Hepatocyte (in vitro differentiated cells): ENCODE results near the gene KRTAP5-6.

Experiments
- EZH2phosphoT487 ChIP-seq: fragments of 200-600 bp; sonication (generic); IDR thresholded peaks from one replicate; pipeline ENCODE4 v1.6.1; 2018; ENCODE audit warnings: antibody characterized with exemption, mild to moderate bottlenecking, low read depth, moderate library complexity; ENCODE audit not compliant: unreplicated experiment, severe bottlenecking
- TF ChIP-seq, protein P1 (sequence below): fragments of 200-600 bp; sonication (generic); IDR thresholded peaks from 2 replicates; pipeline ENCODE4 v1.5.1; 2016; ENCODE audit warnings: antibody characterized with exemption, mild to moderate bottlenecking; ENCODE audit not compliant: poor library complexity

DNA sequence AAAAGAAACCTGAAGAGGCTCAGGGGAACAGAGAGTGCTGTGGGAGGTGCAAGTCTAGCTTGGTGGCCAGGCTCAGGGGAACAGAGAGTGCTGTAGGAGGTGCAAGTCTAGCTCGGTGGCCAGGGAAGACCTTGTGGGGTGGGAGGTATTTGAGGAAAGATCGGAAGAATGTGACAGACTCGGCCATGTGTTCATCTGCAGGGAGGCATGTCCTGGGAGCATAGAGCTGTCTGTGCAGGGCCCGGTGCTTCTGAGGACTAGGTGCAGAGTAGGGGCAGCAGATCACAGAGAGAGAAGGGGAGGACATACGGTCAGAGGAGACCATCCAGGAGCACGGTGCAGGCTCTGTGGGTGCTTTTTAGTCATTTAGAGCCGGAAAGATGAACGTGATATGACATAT, 42.6 kb downstream of the KRTAP5-6 start:
- TF ChIP-seq, protein P1, sequence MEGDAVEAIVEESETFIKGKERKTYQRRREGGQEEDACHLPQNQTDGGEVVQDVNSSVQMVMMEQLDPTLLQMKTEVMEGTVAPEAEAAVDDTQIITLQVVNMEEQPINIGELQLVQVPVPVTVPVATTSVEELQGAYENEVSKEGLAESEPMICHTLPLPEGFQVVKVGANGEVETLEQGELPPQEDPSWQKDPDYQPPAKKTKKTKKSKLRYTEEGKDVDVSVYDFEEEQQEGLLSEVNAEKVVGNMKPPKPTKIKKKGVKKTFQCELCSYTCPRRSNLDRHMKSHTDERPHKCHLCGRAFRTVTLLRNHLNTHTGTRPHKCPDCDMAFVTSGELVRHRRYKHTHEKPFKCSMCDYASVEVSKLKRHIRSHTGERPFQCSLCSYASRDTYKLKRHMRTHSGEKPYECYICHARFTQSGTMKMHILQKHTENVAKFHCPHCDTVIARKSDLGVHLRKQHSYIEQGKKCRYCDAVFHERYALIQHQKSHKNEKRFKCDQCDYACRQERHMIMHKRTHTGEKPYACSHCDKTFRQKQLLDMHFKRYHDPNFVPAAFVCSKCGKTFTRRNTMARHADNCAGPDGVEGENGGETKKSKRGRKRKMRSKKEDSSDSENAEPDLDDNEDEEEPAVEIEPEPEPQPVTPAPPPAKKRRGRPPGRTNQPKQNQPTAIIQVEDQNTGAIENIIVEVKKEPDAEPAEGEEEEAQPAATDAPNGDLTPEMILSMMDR = no peak
- TF ChIP-seq EZH2phosphoT487 = no peak
